ENCODE data around the gene RNF213.
"Not testable (repeated sequence)": the region's sequence is repeated elsewhere in the genome, so short reads cannot be mapped to it uniquely, and the experiment has no call there.

RNF213 gene

DNA sequence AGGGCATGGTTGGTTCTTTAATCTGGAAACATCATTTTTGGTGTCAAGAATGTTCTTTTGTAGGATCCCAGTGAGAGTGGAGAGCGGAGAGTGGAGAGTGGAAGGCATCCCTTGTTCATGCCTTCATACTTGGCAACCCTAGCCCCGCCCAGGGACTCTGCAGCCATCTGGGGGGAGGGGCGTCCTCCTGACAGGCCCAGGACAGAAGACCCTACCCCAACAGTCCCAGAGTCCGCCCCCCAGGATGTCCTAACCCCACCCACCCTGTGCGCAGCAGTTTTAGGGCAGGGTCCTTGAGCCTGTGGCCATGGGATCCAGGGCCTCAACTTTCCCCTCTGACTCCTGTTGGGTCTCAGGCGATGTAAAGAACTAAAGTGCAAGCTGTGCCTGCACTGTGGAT is 36.0 kb upstream of the RNF213 start:
- no peak for DNase-seq (ENCODE audit: low read depth in 2 of 2)

DNA sequence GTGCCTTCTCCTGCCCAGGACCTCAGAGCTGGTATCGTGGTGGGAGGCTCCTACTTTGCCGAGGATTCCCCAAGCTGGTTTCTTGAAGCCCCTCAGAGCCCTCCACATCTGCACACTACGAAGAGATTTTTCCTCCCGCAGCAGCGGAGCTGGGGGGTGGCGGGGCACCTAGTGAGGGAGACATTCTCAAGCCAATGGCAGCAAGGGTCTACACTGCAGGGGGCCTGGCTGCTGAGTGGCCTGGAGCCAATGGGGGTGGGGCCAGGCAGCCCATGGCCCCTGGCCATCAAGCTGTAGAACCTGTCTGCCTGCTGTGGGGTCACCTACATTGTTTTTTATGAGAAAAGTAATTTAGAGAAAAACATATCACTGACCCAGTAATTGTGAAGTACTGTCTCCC is 35.4 kb upstream of the RNF213 start:
- no peak for DNase-seq (ENCODE audit: low read depth in 2 of 2)

DNA sequence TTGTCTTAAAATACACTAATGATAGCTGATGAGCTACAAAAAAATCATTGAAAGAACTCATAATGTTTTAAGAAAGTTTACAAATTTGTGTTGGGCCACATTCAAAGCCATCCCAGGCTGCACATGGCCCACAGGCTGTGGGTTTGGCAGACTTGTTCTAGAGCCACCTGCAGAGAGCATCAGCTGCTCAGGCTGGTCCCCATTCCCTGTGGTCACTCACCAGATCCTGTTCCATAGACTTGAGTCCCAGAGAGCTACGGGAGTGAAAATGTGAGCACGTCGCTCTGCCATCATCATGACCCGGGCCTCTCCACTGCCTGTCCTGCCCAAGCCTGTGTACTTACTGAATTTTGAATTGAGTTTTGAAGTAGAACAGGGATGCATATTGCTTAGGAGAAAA is 33.5 kb upstream of the RNF213 start:
- no peak for DNase-seq (ENCODE audit: low read depth in 2 of 2)

DNA sequence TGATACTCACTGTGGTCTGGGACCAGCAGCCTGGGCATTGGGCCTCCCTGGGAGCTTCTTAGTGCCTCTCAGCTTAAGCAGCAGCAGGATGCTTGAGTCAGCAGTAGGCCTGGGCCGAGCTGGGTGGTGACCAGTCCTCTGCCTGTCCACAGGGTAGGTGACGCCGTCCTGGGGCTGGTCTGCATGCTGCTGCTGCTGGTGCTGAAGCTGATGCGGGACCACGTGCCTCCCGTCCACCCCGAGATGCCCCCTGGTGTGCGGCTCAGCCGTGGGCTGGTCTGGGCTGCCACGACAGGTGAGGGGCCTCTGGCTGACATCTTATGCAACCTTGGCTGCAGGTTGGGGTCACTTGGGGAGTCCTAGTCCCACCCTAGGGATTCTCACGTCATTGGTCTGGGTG is 33.0 kb upstream of the RNF213 start:
- DNase-seq (ENCODE audit: low read depth in 2 of 2) = no peak

DNA sequence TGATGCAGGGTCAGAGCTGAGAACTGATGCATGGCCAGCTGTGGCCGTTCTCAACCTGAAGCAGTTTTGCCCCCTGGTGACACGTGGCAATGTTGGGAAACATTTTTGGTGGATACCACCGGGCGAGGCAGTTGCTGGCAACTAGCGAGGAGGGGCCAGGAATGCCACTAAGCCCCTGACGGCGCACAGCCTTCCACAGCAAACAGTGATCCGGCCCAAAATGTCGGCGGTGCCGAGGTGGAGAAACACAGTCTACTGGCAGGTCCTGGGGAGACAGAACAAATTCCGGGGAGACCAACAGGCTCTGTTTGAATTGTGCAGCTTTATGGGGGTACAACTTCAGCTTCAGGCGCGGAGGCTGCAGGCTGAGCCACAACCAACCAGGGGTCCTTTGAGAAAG is 32.2 kb upstream of the RNF213 start:
- DNase-seq (ENCODE audit: low read depth in 2 of 2) = no peak

DNA sequence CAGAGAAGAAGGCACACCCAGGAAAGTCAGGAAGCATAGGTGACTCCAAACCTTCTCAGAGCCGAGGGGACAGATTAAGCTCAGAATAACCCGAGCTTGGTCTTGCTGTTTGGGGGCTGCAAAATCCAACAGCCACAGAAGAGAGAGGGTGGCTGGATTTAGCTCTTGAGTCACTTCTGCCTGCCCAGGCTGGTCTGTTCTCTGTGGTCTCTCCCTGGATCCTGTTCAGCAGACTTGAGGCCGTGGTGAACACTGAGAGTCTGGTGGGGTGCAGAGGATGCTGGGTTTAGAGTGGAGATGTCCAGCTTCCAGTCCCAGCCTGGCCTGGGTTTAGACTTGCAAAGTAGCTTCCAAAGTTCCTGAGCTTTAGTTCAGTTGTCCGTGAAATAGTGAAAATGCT is 31.6 kb upstream of the RNF213 start:
- DNase-seq (ENCODE audit: low read depth in 2 of 2) = no peak

DNA sequence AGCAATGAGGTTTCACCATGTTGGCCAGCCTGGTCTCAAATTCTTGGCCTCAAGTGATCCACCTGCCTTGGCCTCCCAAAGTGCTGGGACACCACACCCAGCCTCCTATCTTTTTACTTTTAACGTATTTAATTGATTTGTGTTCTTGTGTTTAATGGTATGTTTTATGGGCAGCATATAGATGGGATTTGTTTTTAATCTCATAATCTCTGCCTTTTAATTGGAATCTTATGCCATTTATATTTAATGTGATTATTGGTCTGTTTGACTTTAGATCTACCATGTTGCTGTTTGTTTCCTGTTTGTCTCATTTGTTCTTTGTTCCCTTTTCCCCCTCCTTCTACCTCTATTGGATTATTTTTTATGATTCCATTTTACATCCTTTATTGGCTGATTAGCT is 28.2 kb upstream of the RNF213 start:
- DNase-seq (ENCODE audit: low read depth in 2 of 2) = no peak

DNA sequence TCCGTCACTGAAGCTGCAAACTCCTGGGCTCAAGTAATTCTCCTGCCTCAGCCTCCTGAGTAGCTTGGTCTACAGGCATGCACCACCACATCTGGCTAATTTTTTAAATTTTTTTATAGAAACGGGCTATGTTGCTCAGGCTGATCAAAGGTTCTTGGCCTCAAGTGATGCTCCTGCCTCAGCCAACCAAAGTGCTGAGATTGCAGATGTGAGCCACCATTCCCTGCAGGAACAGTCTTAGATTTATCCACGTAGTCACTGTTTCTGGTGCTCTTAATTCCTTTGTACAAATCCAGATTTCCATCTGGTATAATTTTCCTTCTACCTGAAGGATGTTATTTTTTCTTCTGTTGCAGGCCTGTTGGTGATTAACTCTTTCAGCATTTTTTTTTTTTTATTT is 27.4 kb upstream of the RNF213 start:
- no peak for DNase-seq (ENCODE audit: low read depth in 2 of 2)

DNA sequence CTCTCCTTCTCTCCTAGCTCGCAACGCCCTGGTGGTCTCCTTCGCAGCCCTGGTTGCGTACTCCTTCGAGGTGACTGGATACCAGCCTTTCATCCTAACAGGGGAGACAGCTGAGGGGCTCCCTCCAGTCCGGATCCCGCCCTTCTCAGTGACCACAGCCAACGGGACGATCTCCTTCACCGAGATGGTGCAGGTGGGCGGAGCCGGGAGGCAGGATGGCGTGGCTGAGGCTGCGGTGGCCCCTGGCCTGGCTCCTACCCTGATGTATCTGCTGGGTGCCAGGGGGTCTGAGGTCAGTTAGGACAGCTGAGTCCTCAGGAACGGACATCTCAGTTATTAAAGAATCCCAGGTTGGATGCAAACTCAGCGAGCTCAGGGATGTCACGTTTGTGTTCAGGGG is 23.7 kb upstream of the RNF213 start:
- DNase-seq (ENCODE audit: low read depth in 2 of 2) = no peak

DNA sequence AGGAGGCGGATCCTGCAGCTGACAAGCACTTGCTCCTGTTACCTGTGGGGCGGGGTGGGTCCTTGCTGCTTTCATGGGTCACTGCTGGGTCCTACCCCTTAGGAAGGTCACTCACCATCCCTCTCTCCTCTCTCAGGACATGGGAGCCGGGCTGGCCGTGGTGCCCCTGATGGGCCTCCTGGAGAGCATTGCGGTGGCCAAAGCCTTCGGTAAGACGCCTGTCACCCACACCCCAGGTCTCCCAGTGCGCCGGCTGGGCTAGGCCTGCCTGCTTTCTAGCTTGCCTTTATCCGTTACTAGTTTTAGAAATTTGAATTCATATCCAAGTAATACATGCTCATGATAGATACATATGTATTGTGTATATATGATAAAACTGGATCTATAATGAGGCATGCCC is 23.3 kb upstream of the RNF213 start:
- no peak for DNase-seq (ENCODE audit: low read depth in 2 of 2)

DNA sequence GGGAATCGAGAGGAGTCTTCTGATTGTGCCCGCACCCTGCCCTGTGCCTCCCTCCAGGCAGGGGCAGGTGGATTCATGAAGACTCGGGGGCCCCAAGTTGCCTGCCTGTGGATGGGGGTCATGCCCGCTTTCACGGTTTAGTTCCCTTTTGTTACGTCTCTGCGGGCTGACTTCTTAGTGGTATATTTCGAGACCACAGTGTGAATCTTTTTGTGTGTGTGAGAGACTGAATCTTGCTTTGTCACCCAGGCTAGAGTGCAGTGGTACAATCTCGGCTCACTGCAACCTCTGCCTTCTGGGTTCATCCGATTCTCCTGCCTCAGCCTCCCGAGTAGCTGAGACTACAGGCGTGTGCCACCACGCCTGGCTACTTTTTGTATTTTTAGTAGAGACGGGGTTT is 18.1 kb upstream of the RNF213 start:
- DNase-seq (ENCODE audit: low read depth in 2 of 2) = no peak

DNA sequence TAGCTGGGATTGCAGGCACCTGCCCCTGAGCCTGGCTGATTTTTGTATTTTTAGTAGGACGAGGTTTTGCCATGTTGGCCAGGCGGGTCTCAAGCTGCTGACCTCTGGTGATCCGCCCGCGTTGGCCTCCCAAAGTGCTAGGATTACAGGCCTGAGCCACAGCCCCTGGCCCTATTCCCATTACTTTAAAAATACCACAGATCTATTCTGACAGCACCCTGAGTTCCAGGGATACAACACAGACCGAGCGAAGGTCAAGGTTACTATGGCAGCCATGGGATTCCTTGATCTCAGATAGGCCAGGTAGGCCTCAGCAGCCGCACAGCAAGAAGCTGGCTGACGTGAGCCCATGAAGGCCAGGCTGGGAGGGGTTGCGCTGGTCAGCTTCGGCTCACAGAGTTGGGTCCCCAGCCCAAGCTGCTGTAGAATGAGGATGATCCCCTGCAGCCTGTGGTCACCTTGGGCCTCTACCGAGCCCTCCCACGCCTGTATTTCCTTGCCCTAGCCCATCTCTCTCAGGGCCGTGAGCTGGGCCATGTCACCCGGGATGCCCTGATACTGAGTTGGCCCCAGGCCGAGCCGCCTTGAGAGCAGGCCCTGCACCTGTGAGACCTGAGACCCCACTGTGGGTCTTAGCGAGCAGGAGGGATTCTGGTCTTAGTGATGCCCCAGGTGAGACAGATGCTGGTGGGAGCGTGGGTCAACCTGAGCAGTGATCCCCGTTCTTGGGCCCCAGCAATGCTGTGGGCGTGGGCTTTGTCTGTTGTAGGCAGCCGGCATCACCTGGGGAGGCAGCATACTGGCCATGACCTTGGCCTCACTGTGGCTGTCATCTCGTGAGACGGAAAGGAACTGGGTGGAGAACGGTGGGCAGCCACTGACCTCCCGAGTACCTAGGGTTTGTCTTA is 16.9 kb upstream of the RNF213 start:
- DNase-seq (ENCODE audit: low read depth in 2 of 2) = no peak

DNA sequence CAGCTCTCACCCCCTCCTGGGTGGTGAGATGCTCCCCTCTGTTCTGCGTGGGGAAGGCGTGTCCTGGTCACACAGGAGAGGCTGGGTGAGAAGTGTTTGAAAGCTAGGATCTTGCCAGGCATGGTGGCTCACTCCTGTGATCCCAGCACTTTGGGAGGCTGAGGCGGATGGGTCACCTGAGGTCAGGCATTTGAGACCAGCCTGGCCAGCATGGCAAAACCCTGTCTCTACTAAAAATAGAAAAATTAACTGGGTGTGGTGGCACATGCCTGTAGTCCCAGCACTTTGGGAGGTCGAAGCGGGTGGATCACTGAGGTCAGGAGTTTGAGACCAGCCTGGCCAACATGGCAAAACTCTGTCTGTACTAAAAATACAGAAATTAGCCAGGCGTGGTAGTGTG is 16.2 kb upstream of the RNF213 start:
- not testable (repeated sequence) for DNase-seq (ENCODE audit: low read depth in 2 of 2)

DNA sequence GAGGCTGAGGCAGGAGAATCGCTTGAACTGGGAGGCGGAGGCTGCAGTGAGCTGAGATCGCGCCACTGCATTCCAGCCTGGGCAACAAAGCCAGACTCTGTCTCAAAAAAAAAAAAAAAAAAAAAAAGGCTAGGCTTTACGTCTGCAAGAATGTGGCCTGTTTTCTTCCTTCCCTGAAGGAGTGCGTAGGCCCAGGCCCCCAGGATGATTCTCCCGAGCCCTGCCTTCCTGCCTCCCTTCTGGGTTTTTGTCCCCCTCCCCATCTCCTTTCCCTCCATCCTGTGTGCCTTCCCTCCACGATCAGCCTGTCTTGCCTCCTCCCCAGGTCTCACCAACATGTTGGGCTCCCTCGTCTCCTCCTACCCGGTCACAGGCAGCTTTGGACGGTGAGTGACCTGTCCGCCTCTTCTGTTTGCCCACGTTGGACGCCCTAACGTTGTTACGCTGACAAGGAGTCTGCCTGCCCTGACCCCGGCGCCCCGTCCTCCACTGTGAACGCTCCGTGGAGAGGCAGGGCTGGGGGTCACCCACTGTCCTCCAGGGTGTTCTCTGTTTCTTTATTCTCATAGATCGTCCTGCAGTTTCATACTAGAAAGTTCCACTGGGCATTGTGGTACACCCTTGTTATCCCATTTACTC is 15.7 kb upstream of the RNF213 start:
- DNase-seq (ENCODE audit: low read depth in 2 of 2) = no peak

DNA sequence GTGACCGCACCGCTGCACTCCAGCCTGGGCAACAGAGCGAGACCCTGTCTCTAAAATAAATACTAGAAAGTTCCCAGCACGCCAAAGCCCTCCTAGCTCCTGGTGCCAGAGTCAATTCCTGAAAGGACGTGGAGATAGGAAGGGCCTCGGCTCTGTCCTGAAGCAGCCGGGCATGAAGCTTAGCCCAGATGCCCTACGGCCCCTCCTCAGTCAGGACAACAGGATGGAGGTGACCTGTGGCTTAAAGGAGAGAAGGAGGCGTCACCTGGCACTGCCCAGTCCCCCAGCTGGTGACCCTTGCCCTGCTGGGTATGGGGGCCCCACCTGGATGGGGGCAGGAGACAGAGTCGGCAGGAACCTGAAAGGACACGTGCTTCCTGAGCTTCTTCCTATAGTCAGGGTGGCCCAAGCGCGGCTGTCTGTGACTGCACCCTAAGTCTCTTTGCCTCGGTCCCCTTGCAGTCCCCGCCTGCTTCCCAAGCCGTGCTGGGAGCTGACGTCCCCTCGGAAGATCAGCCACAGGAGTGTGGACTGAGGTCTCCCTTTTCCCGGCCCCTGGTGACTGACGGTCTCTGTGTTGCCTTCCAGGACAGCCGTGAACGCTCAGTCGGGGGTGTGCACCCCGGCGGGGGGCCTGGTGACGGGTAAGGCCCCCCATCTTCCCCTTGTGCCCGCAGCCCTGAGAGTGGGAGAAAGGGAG is 14.9 kb upstream of the RNF213 start:
- no peak for DNase-seq (ENCODE audit: low read depth in 2 of 2)

DNA sequence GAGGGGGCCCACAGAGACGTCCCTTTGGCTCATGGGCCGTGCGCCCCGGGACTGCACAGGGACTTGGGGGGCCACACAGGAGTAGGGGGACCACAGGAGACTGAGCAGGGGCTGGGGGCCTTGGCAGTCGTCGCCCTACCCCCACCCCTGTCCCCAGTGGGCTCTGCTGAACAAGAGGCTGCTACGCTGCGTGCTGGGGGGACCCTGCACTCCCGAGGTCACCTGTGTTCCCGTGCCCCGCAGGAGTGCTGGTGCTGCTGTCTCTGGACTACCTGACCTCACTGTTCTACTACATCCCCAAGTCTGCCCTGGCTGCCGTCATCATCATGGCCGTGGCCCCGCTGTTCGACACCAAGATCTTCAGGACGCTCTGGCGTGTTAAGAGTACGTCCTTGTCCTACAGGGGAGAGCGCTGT is 14.4 kb upstream of the RNF213 start:
- DNase-seq (ENCODE audit: low read depth in 2 of 2) = no peak

DNA sequence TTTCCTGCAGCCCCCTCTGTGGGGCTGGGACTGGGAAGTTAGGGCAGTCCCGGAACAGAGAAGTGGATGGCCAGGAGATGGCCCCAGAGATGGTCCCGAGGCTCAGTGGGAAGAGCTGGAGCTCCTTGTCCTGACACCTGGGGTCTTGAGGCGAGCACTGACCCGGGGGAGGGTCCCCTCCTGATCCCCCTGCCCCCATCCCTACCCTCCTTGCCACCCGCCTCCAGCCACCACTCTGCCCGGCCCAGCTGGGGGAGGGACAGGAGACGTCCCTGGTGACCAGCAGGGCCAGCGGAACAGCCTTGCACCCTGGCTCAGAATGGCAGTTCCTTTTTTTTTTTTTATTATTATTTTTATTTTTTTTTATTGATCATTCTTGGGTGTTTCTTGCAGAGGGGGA is 13.9 kb upstream of the RNF213 start:
- DNase-seq (ENCODE audit: low read depth in 2 of 2) = no peak

DNA sequence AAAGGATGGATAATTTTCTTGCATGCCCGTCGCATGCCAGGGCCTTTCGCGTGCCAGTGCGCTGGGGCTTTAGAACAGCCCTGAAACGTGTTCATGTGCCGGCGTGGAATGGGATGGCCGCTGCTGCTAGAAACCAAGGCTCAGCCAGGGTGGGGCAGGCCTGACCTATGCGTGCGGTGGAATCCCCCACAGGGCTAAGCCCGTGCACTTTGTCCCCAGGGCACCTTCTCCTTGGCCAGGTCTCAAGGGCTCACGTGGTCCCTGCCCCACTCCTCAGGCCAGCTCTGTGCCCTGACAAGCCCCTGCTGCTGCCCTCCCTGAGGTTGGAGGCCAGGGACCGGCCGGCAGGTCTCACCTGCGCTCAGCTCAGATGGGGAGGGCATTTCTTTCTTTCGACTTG is 13.1 kb upstream of the RNF213 start:
- no peak for DNase-seq (ENCODE audit: low read depth in 2 of 2)

DNA sequence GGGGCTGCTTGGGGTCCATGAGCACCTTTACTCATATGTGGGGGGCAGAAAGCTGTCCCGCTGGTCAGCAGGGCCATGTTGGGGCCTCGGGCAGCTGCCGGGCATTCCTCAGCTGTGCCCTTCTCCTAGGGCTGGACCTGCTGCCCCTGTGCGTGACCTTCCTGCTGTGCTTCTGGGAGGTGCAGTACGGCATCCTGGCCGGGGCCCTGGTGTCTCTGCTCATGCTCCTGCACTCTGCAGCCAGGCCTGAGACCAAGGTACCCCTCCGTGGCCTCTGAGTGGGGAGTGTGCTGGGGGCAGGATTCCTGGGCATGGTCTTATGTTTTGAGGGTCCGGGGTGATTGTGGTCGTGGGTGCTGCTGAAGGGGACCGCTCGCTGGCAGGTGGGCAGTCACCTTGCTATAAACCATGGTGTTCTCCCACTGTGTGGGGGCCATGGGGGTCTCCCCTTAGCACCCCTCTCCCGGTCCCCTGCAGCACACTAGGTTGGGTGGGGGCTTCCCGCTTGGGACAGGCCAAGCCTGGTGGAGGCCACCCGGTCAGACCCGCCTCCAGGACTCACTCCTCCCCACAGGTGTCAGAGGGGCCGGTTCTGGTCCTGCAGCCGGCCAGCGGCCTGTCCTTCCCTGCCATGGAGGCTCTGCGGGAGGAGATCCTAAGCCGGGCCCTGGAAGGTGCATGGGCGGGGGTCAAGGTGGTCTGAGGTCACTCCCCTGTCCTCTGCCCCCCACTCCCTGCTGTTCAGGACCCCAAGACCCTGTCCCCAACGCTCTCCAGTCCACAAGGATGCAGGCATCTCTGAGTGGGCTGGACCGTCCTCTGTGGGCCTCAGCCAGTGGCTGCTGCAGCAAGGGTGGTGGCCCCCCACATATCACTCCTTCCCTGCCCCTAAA is 12.4 kb upstream of the RNF213 start:
- no peak for DNase-seq (ENCODE audit: low read depth in 2 of 2)

DNA sequence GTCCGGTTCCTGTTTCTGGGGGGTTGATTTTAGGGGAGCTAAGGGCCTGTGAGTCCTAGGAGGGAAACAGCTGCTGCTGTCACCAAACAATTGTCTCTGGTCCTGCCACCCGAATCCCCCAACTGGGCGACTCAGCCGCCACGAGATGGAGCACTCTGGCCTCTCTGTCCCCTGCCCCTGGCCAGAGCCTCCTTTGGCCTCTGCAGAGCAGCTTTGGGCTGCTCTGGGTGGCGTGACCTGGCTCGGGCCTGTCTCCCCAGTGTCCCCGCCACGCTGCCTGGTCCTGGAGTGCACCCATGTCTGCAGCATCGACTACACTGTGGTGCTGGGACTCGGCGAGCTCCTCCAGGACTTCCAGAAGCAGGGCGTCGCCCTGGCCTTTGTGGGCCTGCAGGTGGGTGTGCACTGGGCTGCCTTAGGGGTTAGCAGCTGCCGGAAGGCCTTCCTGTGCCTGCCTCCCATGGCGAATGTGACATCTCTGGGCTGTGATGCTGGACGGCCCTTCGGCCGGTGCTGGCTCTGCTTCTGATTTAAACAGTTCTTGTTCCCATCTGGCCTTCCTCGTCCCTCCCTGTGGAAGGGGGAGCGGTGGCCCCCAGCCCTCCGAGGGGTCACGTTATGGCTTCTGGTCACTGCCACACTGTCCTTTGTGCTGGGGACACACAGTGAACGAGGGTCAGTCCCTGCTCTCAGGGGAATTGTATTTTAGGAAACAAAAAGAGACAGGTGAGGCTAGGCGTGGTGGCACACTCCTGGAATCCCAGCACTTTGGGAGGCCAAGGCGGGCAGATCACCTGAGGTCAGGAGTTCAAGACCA is 11.6 kb upstream of the RNF213 start:
- no peak for DNase-seq (ENCODE audit: low read depth in 2 of 2)

DNA sequence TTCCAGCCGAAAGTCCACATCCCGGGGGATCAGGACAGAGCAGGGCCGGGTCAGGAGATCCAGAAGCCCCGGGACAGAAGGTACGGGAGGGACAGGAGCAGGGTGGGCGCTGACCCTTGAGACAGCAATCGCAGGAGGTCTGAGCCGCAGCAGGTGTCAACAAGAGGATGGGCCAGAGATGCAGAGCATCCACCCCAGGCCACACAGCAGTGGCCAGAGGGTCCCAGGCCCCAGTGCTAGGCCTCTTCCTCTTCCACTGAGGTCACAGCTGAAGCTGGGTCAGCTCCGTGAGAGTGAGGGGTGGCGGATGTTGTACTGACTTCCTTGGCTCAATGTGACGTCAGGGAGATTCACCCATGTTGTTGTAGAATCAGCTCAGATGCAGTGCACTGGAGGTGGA is 8.7 kb upstream of the RNF213 start:
- no peak for DNase-seq (ENCODE audit: low read depth in 2 of 2)

All from stimulated activated CD8-positive, alpha-beta memory T cell treated with anti-CD3 and anti-CD28 coated beads, Interleukin-7, amount 100 ng/mL, for 4 hours (primary cell).